Activated T-cell treated with anti-CD3 and anti-CD28 coated beads, Interleukin-2, amount 50 U/mL, for 24 hours (primary cell): ENCODE results near the gene TPSAB1.

Experiments
- DNase-seq: peaks from one replicate; pipeline ENCODE4 v3.0.0-alpha.2; 2020
- H3K27ac Mint-ChIP-seq: 2 replicates; pipeline ENCODE4 v1.8.0; 2020; ENCODE audit warnings: mild to moderate bottlenecking, mixed read lengths
- H3K27me3 Mint-ChIP-seq: 2 replicates; pipeline ENCODE4 v1.8.0; 2020; ENCODE audit warnings: mixed read lengths
- H3K36me3 Mint-ChIP-seq: 2 replicates; pipeline ENCODE4 v1.8.0; 2020; ENCODE audit warnings: low read depth, mixed read lengths
- H3K4me1 Mint-ChIP-seq: 2 replicates; pipeline ENCODE4 v1.8.0; 2020; ENCODE audit warnings: low read depth, mixed read lengths
- H3K4me3 Mint-ChIP-seq: 2 replicates; pipeline ENCODE4 v1.8.0; 2020; ENCODE audit warnings: mild to moderate bottlenecking, moderate library complexity, mixed read lengths
- H3K9me3 Mint-ChIP-seq: 2 replicates; pipeline ENCODE4 v1.8.0; 2020; ENCODE audit warnings: mixed read lengths

The TPSAB1 gene

GRCh38 chr16:1201444-1201843 lies 39.1 kb upstream of the TPSAB1 start:
- no peaks in the 10 kb centered on the region for H3K27me3 Mint-ChIP-seq
- H3K4me3 Mint-ChIP-seq, result no peak overlapping the region
- no peak overlapping the region for H3K27ac Mint-ChIP-seq
- H3K9me3 Mint-ChIP-seq, result no peaks in the 10 kb centered on the region
- H3K36me3 Mint-ChIP-seq, result no peaks in the 10 kb centered on the region
- H3K4me1 Mint-ChIP-seq, result no peaks in the 10 kb centered on the region
- no peak for DNase-seq

- Mint-ChIP-seq H3K4me3 (no peak overlapping the region), H3K9me3 (no peaks in the 10 kb centered on the region), H3K27me3 (no peaks in the 10 kb centered on the region), H3K4me1 (no peaks in the 10 kb centered on the region), H3K36me3 (no peaks in the 10 kb centered on the region), H3K27ac (no peak overlapping the region)
- DNase-seq, result no peak
Measured at GRCh38 chr16:1202274-1202673, 38.2 kb upstream of the TPSAB1 start.

DNA sequence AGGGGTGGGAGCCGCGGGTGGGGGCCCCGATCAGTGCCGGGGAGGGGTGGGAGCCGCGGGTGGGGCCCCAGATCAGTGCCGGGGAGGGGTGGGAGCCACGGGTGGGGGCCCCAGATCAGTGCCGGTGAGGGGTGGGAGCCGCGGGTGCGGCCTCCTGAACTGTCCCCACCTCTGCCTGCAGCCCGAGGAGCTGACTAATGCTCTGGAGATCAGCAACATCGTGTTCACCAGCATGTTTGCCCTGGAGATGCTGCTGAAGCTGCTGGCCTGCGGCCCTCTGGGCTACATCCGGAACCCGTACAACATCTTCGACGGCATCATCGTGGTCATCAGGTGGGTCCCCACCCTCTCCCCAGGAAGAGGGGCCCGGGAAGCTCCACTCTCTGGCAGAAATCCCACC lies 35.6 kb upstream of the TPSAB1 start:
- H3K36me3 Mint-ChIP-seq, result no peaks in the 10 kb centered on the region
- no peak overlapping the region for H3K27ac Mint-ChIP-seq
- no peaks in the 10 kb centered on the region for H3K9me3 Mint-ChIP-seq
- no peak for DNase-seq
- H3K4me1 Mint-ChIP-seq, result peaks cover 4% of the 10 kb centered on the region
- H3K27me3 Mint-ChIP-seq, result no peaks in the 10 kb centered on the region
- no peak overlapping the region for H3K4me3 Mint-ChIP-seq

- Mint-ChIP-seq H3K9me3 (no peaks in the 10 kb centered on the region), H3K27ac (no peak overlapping the region), H3K27me3 (no peaks in the 10 kb centered on the region), H3K4me1 (peaks cover 4% of the 10 kb centered on the region), H3K4me3 (no peak overlapping the region), H3K36me3 (no peaks in the 10 kb centered on the region)
- DNase-seq, result no peak
Measured at GRCh38 chr16:1206326-1206725, 34.2 kb upstream of the TPSAB1 start.

GRCh38 chr16:1206786-1207185 lies 33.7 kb upstream of the TPSAB1 start:
- no peaks in the 10 kb centered on the region for H3K36me3 Mint-ChIP-seq
- H3K9me3 Mint-ChIP-seq, result no peaks in the 10 kb centered on the region
- no peak overlapping the region for H3K27ac Mint-ChIP-seq
- no peaks in the 10 kb centered on the region for H3K27me3 Mint-ChIP-seq
- peak overlapping the region; percentile 25 for H3K4me3 Mint-ChIP-seq
- DNase-seq, result no peak
- peaks cover 4% of the 10 kb centered on the region for H3K4me1 Mint-ChIP-seq

DNA sequence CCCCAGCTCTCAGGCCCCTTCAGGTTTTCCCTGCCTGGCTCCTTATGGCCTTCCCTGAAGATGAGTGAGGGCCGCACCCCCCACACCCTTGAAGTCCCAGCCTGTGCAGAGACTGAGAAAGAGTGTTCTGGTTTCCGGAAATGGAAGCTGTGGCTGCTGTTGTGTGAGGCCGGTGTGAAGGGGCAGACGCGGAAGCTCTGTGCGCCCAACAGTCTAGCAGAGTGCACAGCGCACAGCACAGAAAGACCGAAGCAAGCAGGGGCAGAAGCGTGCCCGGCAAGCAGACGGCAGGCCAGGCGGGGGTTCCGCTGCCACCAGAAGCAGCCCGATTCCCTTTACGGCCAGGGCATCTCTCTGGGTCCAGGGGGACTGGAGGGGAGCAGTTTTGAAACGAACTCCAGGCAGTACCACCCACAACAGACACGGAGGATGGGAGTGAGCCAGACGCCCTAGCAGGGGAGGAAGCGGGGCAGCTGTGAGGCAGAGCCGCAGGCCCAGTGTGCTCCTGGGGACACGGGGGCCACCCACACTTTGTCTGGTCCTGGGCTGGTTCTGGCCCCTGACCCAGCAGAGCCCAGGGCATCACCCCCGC lies 32.2 kb upstream of the TPSAB1 start:
- peak; percentile 36 for DNase-seq
- Mint-ChIP-seq H3K4me1 (peaks cover 4% of the 10 kb centered on the region), H3K27ac (peak overlapping the region; percentile 83), H3K36me3 (no peaks in the 10 kb centered on the region), H3K4me3 (peak overlapping the region; percentile 27), H3K27me3 (no peaks in the 10 kb centered on the region), H3K9me3 (no peaks in the 10 kb centered on the region)

- H3K4me1 Mint-ChIP-seq, result peaks cover 4% of the 10 kb centered on the region
- H3K36me3 Mint-ChIP-seq, result no peaks in the 10 kb centered on the region
- DNase-seq, result no peak
- H3K27ac Mint-ChIP-seq, result no peak overlapping the region
- H3K9me3 Mint-ChIP-seq, result no peaks in the 10 kb centered on the region
- no peaks in the 10 kb centered on the region for H3K27me3 Mint-ChIP-seq
- H3K4me3 Mint-ChIP-seq, result no peak overlapping the region
Measured at GRCh38 chr16:1209081-1209480, 31.4 kb upstream of the TPSAB1 start.

DNA sequence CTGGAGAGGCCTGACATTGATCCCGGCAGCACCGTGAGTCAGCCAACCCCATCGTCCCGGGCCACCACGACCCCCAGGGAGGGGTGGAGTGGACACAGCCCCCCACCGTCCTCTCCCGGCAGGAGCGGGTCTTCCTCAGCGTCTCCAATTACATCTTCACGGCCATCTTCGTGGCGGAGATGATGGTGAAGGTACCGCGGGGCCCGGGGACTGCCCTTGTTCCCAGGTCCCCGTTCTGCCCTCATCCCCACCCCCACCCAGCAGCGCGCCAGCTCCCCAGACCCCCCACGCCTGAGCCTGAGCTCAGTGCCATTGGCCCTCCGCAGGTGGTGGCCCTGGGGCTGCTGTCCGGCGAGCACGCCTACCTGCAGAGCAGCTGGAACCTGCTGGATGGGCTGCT lies 30.0 kb upstream of the TPSAB1 start:
- Mint-ChIP-seq H3K9me3 (no peaks in the 10 kb centered on the region), H3K27me3 (no peaks in the 10 kb centered on the region), H3K4me1 (peaks cover 4% of the 10 kb centered on the region), H3K36me3 (no peaks in the 10 kb centered on the region), H3K4me3 (no peak overlapping the region), H3K27ac (no peak overlapping the region)
- DNase-seq, result no peak

- no peaks in the 10 kb centered on the region for H3K27me3 Mint-ChIP-seq
Measured at GRCh38 chr16:1211451-1212268, 28.8 kb upstream of the TPSAB1 start.

GRCh38 chr16:1212616-1213194 lies 27.8 kb upstream of the TPSAB1 start:
- no peak for DNase-seq
- Mint-ChIP-seq H3K4me3 (no peak overlapping the region), H3K27me3 (no peaks in the 10 kb centered on the region), H3K27ac (no peak overlapping the region), H3K36me3 (no peaks in the 10 kb centered on the region), H3K9me3 (no peaks in the 10 kb centered on the region), H3K4me1 (peaks cover 4% of the 10 kb centered on the region)

More at GRCh38 chr16:1211451-1212268, 28.8 kb upstream of the TPSAB1 start:
- Mint-ChIP-seq H3K4me3 (no peak overlapping the region), H3K27ac (no peak overlapping the region), H3K36me3 (no peaks in the 10 kb centered on the region), H3K4me1 (peaks cover 4% of the 10 kb centered on the region), H3K9me3 (no peaks in the 10 kb centered on the region)
- no peak for DNase-seq

DNA sequence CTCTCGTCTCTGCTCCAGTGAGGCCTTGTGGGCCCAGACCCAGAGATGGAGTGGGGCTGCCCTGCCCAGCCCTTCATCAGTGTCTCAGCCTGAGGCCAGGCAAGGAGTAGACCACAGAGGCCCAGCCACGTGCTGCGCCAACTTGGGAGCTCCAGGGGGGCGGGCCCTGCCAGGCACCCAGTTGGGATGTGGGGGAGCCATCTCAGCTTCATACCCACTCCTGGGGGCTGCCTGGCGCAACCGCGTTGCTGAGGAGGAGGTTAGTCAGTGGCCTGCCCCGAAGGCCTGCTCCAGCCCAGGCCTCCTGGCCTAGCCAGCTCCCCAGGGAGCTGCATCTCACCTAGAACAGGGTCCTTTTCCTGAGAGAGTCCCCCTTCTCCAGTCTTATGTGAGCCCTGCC lies 27.3 kb upstream of the TPSAB1 start:
- H3K4me3 Mint-ChIP-seq, result no peak overlapping the region
- H3K27ac Mint-ChIP-seq, result no peak overlapping the region
- peaks cover 3% of the 10 kb centered on the region for H3K4me1 Mint-ChIP-seq
- no peaks in the 10 kb centered on the region for H3K9me3 Mint-ChIP-seq
- no peak for DNase-seq
- H3K36me3 Mint-ChIP-seq, result no peaks in the 10 kb centered on the region
- no peaks in the 10 kb centered on the region for H3K27me3 Mint-ChIP-seq

DNA sequence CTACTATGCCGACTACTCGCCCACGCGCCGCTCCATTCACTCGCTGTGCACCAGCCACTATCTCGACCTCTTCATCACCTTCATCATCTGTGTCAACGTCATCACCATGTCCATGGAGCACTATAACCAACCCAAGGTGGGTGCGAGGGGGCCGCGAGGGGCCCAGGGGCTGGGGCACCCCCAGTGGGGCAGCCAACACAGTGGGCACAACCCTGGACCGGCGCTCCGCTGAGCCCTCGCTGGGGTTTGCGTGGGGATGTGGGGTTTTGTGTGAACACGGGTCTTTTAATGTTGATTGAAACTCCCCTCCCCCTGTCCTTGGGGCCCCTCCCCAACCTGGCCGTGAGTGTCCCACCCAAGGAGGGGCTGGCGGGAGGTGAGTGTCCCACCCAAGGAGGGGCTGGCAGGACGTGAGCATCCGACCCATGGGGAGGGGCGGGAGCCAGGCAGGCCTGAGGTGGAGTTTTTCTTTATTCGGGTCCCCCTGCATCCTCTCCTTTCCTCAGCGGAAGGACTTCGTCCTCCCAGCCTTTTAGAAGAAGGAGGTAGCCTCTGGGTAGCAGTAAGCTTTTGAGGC lies 26.6 kb upstream of the TPSAB1 start:
- no peak overlapping the region for H3K4me3 Mint-ChIP-seq
- no peak for DNase-seq
- H3K27ac Mint-ChIP-seq, result no peak overlapping the region
- no peaks in the 10 kb centered on the region for H3K27me3 Mint-ChIP-seq
- H3K9me3 Mint-ChIP-seq, result no peaks in the 10 kb centered on the region
- H3K36me3 Mint-ChIP-seq, result no peaks in the 10 kb centered on the region
- H3K4me1 Mint-ChIP-seq, result no peaks in the 10 kb centered on the region

DNA sequence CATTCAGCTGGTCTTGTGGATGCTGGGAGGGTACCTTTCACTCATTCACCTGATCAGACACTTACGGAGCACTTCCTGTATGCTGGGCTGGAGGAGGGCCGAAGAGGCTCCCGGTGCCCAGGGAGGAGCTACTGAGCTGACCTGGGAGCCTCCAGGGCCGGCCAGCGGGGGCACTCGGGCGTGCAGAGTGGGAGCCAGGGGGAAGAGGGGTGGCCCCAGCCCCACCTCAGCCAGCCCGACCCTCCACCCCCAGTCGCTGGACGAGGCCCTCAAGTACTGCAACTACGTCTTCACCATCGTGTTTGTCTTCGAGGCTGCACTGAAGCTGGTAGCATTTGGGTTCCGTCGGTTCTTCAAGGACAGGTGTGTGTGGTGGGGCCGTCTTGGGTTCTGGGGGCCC lies 25.8 kb upstream of the TPSAB1 start:
- no peak overlapping the region for H3K4me3 Mint-ChIP-seq
- H3K36me3 Mint-ChIP-seq, result no peaks in the 10 kb centered on the region
- no peaks in the 10 kb centered on the region for H3K4me1 Mint-ChIP-seq
- no peak for DNase-seq
- H3K27me3 Mint-ChIP-seq, result no peaks in the 10 kb centered on the region
- H3K27ac Mint-ChIP-seq, result no peak overlapping the region
- no peaks in the 10 kb centered on the region for H3K9me3 Mint-ChIP-seq

GRCh38 chr16:1215574-1216295 lies 24.8 kb upstream of the TPSAB1 start:
- Mint-ChIP-seq H3K4me1 (no peaks in the 10 kb centered on the region), H3K36me3 (no peaks in the 10 kb centered on the region), H3K9me3 (no peaks in the 10 kb centered on the region), H3K4me3 (no peak overlapping the region), H3K27ac (no peak overlapping the region), H3K27me3 (no peaks in the 10 kb centered on the region)
- DNase-seq, result no peak
